Neural progenitor cell (in vitro differentiated cells): ENCODE data around the gene IFTAP. TPM values are rescaled to one million over a fixed set of nuclear protein-coding genes. Genes with fewer than 3 reads are reported as not detected.
A peak's percentile ranks its signal among the peaks of the same experiment; 100 is the strongest.
"Not testable (repeated sequence)": the region's sequence is repeated elsewhere in the genome, so short reads cannot be mapped to it uniquely, and the experiment has no call there.

Source experiments
- DNase-seq: peaks from one replicate; pipeline ENCODE4 v3.0.0-alpha.2; 2016; ENCODE audit warnings: low spot score
- H2AFZ ChIP-seq: fragments of 200-600 bp; sonication (generic); replicated peaks from 2 replicates; pipeline ENCODE4 v1.6.1; 2016; ENCODE audit warnings: antibody characterized with exemption
- H3F3A ChIP-seq: fragments of 200-600 bp; sonication (generic); 2 replicates; pipeline ENCODE4 v1.6.1; 2016; ENCODE audit warnings: antibody characterized with exemption, low read depth
- H3K27ac ChIP-seq: fragments of 200-600 bp; sonication (generic); 2 replicates; pipeline ENCODE4 v1.5.1; 2016; ENCODE audit warnings: mild to moderate bottlenecking
- H3K27me3 ChIP-seq: fragments of 200-600 bp; sonication (generic); 2 replicates; pipeline ENCODE4 v1.6.1; 2016; ENCODE audit warnings: mild to moderate bottlenecking, moderate library complexity
- H3K36me3 ChIP-seq: fragments of 200-600 bp; sonication (generic); 2 replicates; pipeline ENCODE4 v1.5.1; 2016
- H3K4me1 ChIP-seq: fragments of 200-600 bp; sonication (generic); 2 replicates; pipeline ENCODE4 v1.6.1; 2016; ENCODE audit warnings: mixed run types
- H3K4me2 ChIP-seq: fragments of 200-600 bp; sonication (generic); 2 replicates; pipeline ENCODE4 v1.6.1; 2016
- H3K4me3 ChIP-seq: fragments of 200-600 bp; sonication (generic); 2 replicates; pipeline ENCODE4 v1.5.1; 2016
- H3K79me2 ChIP-seq: fragments of 200-600 bp; sonication (generic); 2 replicates; pipeline ENCODE4 v1.6.1; 2016; ENCODE audit warnings: low read depth
- H3K9ac ChIP-seq: fragments of 200-600 bp; sonication (generic); 2 replicates; pipeline ENCODE4 v1.6.1; 2016
- H3K9me3 ChIP-seq: fragments of 200-600 bp; sonication (generic); 2 replicates; pipeline ENCODE4 v1.5.1; 2016; ENCODE audit warnings: low read depth
- H4K20me1 ChIP-seq: fragments of 200-600 bp; sonication (generic); 2 replicates; pipeline ENCODE4 v1.6.1; 2016; ENCODE audit warnings: low read depth
- H3K27ac Mint-ChIP-seq: 3 replicates; pipeline ENCODE4 v1.8.0; 2021; ENCODE audit warnings: mixed read lengths
- H3K27me3 Mint-ChIP-seq: 2 replicates; pipeline ENCODE4 v1.8.0; 2022; ENCODE audit warnings: low read depth, mild to moderate bottlenecking, inconsistent platforms, moderate library complexity, mixed read lengths; ENCODE audit not compliant: insufficient read depth
- H3K36me3 Mint-ChIP-seq: 3 replicates; pipeline ENCODE4 v1.8.0; 2021; ENCODE audit warnings: mixed read lengths
- H3K4me1 Mint-ChIP-seq: 3 replicates; pipeline ENCODE4 v1.8.0; 2021; ENCODE audit warnings: mixed read lengths
- H3K4me3 Mint-ChIP-seq: 3 replicates; pipeline ENCODE4 v1.8.0; 2021; ENCODE audit warnings: mild to moderate bottlenecking, moderate library complexity, mixed read lengths
- H3K9me3 Mint-ChIP-seq: 3 replicates; pipeline ENCODE4 v1.8.0; 2020; ENCODE audit warnings: mixed read lengths
- EZH2 ChIP-seq: fragments of 200-600 bp; sonication (generic); IDR thresholded peaks from 2 replicates; pipeline ENCODE4 v1.6.1; 2017; ENCODE audit warnings: antibody characterized with exemption, mild to moderate bottlenecking, moderate library complexity
- EZH2phosphoT487 ChIP-seq: fragments of 200-600 bp; sonication (generic); IDR thresholded peaks from 2 replicates; pipeline ENCODE4 v1.6.1; 2017; ENCODE audit warnings: antibody characterized with exemption
- total RNA-seq: library from RNA; depleted of rRNA; stranded (reverse); fragments of >200 nt; gene quantifications from 2 replicates; pipeline ENCODE4 v1.2.3, GENCODE V29; 2015; ENCODE audit warnings: low replicate concordance
- TF ChIP-seq, protein P1 (sequence below): fragments of 200-600 bp; sonication (generic); IDR thresholded peaks from 2 replicates; pipeline ENCODE4 v1.5.1; 2017; ENCODE audit warnings: antibody characterized with exemption, mild to moderate bottlenecking

Gene IFTAP
- total RNA-seq, 1 donor from 2014 or later: 112 TPM

DNA sequence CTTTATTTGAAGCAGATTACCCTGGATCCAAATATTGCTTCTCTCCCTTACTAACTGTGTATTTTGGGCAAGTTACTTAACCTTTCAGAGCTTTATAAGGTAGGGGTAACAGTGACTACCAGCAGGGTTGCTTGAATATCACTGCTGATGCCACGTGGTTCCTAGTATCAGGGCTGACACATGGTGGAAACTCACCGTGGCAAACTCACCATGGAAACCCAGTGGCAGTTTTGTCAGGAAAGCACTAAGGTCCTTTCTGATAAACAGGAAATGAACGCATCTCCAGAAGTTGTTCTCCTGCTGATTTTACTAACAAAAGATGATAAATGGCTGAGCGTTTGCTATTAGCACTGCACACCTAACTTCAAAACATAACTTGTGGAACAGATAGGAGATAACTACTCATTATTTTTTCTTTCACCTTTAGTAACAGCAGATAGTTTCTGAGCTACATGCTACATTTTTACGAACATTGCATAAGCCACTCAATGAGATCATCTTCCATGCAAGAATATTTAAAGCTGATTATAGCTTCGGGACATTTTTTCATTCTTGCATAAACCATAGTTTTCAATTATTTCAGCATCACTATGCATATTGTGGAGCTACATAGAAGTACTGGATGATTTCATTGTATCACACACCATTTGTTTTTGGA lies 63.4 kb downstream of the IFTAP start:
- TF ChIP-seq EZH2phosphoT487: no peak
- TF ChIP-seq, protein P1, sequence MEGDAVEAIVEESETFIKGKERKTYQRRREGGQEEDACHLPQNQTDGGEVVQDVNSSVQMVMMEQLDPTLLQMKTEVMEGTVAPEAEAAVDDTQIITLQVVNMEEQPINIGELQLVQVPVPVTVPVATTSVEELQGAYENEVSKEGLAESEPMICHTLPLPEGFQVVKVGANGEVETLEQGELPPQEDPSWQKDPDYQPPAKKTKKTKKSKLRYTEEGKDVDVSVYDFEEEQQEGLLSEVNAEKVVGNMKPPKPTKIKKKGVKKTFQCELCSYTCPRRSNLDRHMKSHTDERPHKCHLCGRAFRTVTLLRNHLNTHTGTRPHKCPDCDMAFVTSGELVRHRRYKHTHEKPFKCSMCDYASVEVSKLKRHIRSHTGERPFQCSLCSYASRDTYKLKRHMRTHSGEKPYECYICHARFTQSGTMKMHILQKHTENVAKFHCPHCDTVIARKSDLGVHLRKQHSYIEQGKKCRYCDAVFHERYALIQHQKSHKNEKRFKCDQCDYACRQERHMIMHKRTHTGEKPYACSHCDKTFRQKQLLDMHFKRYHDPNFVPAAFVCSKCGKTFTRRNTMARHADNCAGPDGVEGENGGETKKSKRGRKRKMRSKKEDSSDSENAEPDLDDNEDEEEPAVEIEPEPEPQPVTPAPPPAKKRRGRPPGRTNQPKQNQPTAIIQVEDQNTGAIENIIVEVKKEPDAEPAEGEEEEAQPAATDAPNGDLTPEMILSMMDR: no peak
- no peak for TF ChIP-seq EZH2
- H3F3A ChIP-seq: no peaks in the 10 kb centered on the region
- H3K4me3 Mint-ChIP-seq: no peak overlapping the region
- no peak overlapping the region for H3K9ac ChIP-seq
- H3K9me3 Mint-ChIP-seq: peaks cover 5% of the 10 kb centered on the region
- H3K9me3 ChIP-seq: no peaks in the 10 kb centered on the region
- no peaks in the 10 kb centered on the region for H4K20me1 ChIP-seq
- no peaks in the 10 kb centered on the region for H3K27me3 Mint-ChIP-seq
- no peaks in the 10 kb centered on the region for H3K36me3 ChIP-seq
- H3K4me1 ChIP-seq: no peaks in the 10 kb centered on the region
- H3K27me3 ChIP-seq: no peaks in the 10 kb centered on the region
- H2AFZ ChIP-seq: no peak overlapping the region
- no peak overlapping the region for H3K27ac ChIP-seq
- no peak overlapping the region for H3K4me3 ChIP-seq
- H3K36me3 Mint-ChIP-seq: peaks cover 18% of the 10 kb centered on the region
- no peak overlapping the region for H3K4me2 ChIP-seq
- no peak overlapping the region for H3K27ac Mint-ChIP-seq
- DNase-seq: no peak
- H3K79me2 ChIP-seq: no peaks in the 10 kb centered on the region
- no peaks in the 10 kb centered on the region for H3K4me1 Mint-ChIP-seq

DNA sequence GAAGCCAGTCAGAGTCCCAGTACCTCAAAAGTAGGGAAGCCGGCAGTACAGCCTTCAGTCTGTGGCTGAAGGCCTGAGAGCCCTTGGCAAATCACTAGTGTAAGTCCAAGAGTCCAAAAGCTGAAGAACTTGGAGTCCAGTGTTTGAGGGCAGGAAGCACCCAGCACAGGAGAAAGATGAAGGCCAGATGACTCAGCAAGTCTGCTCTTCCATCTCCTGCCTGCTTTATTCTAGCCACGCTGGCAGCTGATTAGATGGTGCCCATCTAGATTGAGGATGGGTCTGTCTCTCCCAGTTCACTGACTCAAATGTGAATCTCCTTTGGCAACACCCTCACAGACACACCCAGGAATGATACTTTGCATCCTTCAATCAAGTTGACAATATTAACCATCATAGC lies 67.1 kb downstream of the IFTAP start:
- H3K79me2 ChIP-seq, H3K4me1 ChIP-seq, H3K9ac ChIP-seq, H3K27me3 Mint-ChIP-seq, DNase-seq, H3K4me3 ChIP-seq, H2AFZ ChIP-seq, H3K4me3 Mint-ChIP-seq, H3K27ac ChIP-seq, H3K4me2 ChIP-seq, H3K36me3 ChIP-seq, H3K27ac Mint-ChIP-seq, H3K9me3 ChIP-seq, H3K4me1 Mint-ChIP-seq, H3F3A ChIP-seq, H4K20me1 ChIP-seq, H3K27me3 ChIP-seq: not testable (repeated sequence)
- Mint-ChIP-seq H3K36me3 (peaks cover 18% of the 10 kb centered on the region), H3K9me3 (peaks cover 19% of the 10 kb centered on the region)

DNA sequence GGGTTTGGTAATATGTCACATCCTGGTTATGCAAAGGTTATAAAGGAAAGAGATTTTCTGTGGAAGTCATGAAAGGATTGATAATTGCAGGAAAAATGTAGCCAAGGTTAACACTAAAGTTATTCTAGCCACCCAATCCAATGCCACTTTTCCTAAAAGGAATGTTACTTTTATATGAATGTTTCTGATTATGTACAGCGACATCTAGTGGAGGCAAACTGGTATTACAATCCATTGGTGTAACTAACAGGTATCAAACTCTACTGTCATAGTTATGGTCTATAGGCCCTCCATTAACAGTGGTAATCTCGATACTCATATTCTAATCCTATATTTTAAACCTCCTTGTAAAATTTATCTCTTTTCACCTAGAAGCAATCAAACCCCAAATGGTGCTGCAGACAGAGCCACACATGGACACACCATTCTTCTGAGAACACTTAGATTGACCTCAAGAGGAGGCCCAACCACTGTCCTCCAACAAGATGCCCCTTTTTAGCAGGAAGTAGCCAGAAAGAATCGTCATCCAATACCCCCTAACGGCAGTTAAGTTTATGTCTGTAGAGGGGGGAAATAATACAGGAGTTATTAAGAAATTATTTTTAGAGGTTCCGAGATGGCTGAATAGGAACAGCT lies 78.6 kb downstream of the IFTAP start:
- Histone ChIP-seq H3K4me2 (no peak overlapping the region), H3K27ac (no peak overlapping the region), H4K20me1 (no peaks in the 10 kb centered on the region), H3K9ac (no peak overlapping the region), H3K4me1 (no peaks in the 10 kb centered on the region), H3K4me3 (no peak overlapping the region), H3K79me2 (no peaks in the 10 kb centered on the region), H3K27me3 (no peaks in the 10 kb centered on the region), H3K9me3 (peaks cover 4% of the 10 kb centered on the region), H3F3A (no peaks in the 10 kb centered on the region), H3K36me3 (no peaks in the 10 kb centered on the region), H2AFZ (no peak overlapping the region)
- peak; percentile 29 for DNase-seq
- H3K4me1 Mint-ChIP-seq: no peaks in the 10 kb centered on the region
- TF ChIP-seq, protein P1: peak; percentile 86
- no peak for TF ChIP-seq EZH2
- no peak overlapping the region for H3K27ac Mint-ChIP-seq
- H3K4me3 Mint-ChIP-seq: no peak overlapping the region
- H3K36me3 Mint-ChIP-seq: peaks cover 7% of the 10 kb centered on the region
- H3K9me3 Mint-ChIP-seq: peaks cover 31% of the 10 kb centered on the region
- peaks cover 10% of the 10 kb centered on the region for H3K27me3 Mint-ChIP-seq

DNA sequence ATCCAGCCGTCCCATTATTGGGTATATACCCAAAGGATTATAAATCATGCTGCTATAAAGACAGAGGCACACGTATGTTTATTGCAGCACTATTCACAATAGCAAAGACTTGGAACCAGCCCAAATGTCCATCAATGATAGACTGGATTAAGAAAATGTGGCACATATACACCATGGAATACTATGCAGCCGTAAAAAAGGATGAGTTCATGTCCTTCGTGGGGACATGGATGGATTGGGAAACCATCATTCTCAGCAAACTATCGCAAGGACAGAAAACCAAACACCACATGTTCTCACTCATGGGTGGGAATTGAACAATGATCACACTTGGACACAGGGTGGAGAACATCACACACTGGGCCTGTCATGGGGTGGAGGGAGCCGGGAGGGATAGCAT lies 85.2 kb downstream of the IFTAP start:
- not testable (repeated sequence) for H3K9ac ChIP-seq, H3K27ac Mint-ChIP-seq, H3K27me3 Mint-ChIP-seq, H3K27me3 ChIP-seq, DNase-seq, H3F3A ChIP-seq, H3K79me2 ChIP-seq, H3K9me3 ChIP-seq, H3K4me1 ChIP-seq, H3K36me3 Mint-ChIP-seq, H3K4me3 ChIP-seq, H3K4me1 Mint-ChIP-seq, H3K27ac ChIP-seq, H3K4me3 Mint-ChIP-seq, H3K36me3 ChIP-seq, H3K4me2 ChIP-seq, H2AFZ ChIP-seq, H4K20me1 ChIP-seq
- peaks cover 19% of the 10 kb centered on the region for H3K9me3 Mint-ChIP-seq
